GM23248 (cell line): ENCODE data around the gene DNAH8. TPM values are rescaled to one million over a fixed set of nuclear protein-coding genes. Genes with fewer than 3 reads are reported as not detected.

Experiments
- DNase-seq: peaks from one replicate; pipeline ENCODE4 v3.0.0-alpha.2; 2015
- H2AFZ ChIP-seq: fragments of 200-600 bp; sonication (generic); 2 replicates; pipeline ENCODE4 v1.6.1; 2016; ENCODE audit warnings: antibody characterized with exemption
- H3F3A ChIP-seq: fragments of 200-600 bp; sonication (generic); 2 replicates; pipeline ENCODE4 v1.6.1; 2016; ENCODE audit warnings: mild to moderate bottlenecking, antibody characterized with exemption, mixed run types; ENCODE audit not compliant: insufficient read depth
- H3K27ac ChIP-seq: fragments of 200-600 bp; sonication (generic); 2 replicates; pipeline ENCODE4 v1.5.1; 2016; ENCODE audit warnings: mild to moderate bottlenecking
- H3K27me3 ChIP-seq: fragments of 200-600 bp; sonication (generic); replicated peaks from 2 replicates; pipeline ENCODE4 v1.6.1; 2016; ENCODE audit warnings: mild to moderate bottlenecking; ENCODE audit not compliant: insufficient read depth
- H3K36me3 ChIP-seq: fragments of 200-600 bp; sonication (generic); 2 replicates; pipeline ENCODE4 v1.6.1; 2016; ENCODE audit warnings: low read depth, mild to moderate bottlenecking
- H3K4me1 ChIP-seq: fragments of 200-600 bp; sonication (generic); 2 replicates; pipeline ENCODE4 v1.6.1; 2016; ENCODE audit warnings: mild to moderate bottlenecking; ENCODE audit not compliant: insufficient read depth
- H3K4me2 ChIP-seq: fragments of 200-600 bp; sonication (generic); one replicate; pipeline ENCODE4 v1.6.1; 2016; ENCODE audit warnings: mild to moderate bottlenecking; ENCODE audit not compliant: unreplicated experiment
- H3K4me3 ChIP-seq: fragments of 200-600 bp; sonication (generic); 2 replicates; pipeline ENCODE4 v1.5.1; 2016; ENCODE audit warnings: mild to moderate bottlenecking
- H3K79me2 ChIP-seq: fragments of 200-600 bp; sonication (generic); 2 replicates; pipeline ENCODE4 v1.6.1; 2016; ENCODE audit warnings: mild to moderate bottlenecking; ENCODE audit not compliant: insufficient read depth
- H3K9ac ChIP-seq: fragments of 200-600 bp; sonication (generic); 2 replicates; pipeline ENCODE4 v1.6.1; 2016; ENCODE audit warnings: mild to moderate bottlenecking
- H3K9me2 ChIP-seq: fragments of 200-600 bp; sonication (generic); 2 replicates; pipeline ENCODE4 v1.6.1; 2016; ENCODE audit warnings: mixed run types, mild to moderate bottlenecking, moderate library complexity; ENCODE audit not compliant: insufficient read depth
- H3K9me3 ChIP-seq: fragments of 200-600 bp; sonication (generic); one replicate; pipeline ENCODE4 v1.6.1; 2017; ENCODE audit warnings: low read depth
- H4K20me1 ChIP-seq: fragments of 200-600 bp; sonication (generic); 2 replicates; pipeline ENCODE4 v1.6.0; 2016; ENCODE audit not compliant: insufficient read depth
- EZH2 ChIP-seq: fragments of 200-600 bp; sonication (generic); IDR thresholded peaks from 2 replicates; pipeline ENCODE4 v1.6.1; 2018; ENCODE audit warnings: antibody characterized with exemption, mild to moderate bottlenecking; ENCODE audit not compliant: insufficient read depth, poor library complexity, severe bottlenecking
- EZH2phosphoT487 ChIP-seq: fragments of 200-600 bp; sonication (generic); IDR thresholded peaks from 2 replicates; pipeline ENCODE4 v1.6.1; 2018; ENCODE audit warnings: antibody characterized with exemption, moderate library complexity, mild to moderate bottlenecking, low read depth; ENCODE audit not compliant: insufficient read depth
- WGBS, 2 experiments: methylation state at CpG; one replicate each; pipeline ENCODE4 v1.1.6; 2015 to 2017; ENCODE audit warnings: low lambda C conversion rate in 2 of 2, low coverage in 1 of 2; ENCODE audit errors: missing lambda C conversion rate in 2 of 2; 5-methylcytosine and 5-hydroxymethylcytosine counted together
- in situ Hi-C: fragments of 300-500 bp; cut with MboI; formaldehyde crosslinking; loops from 2 replicates; pipeline ENCODE4 v1.15.0; 2020
- polyA plus RNA-seq: library from polyadenylated mRNA; unstranded; fragments of >200 nt; fragmentation: Nextera tagmentation; extraction: Ambion mirVana; gene quantifications from 2 replicates; pipeline ENCODE4 v1.2.1, GENCODE V29; 2016
- total RNA-seq: library from RNA; depleted of rRNA; stranded (reverse); fragments of >200 nt; shearing (Covaris generic); gene quantifications from 2 replicates; pipeline ENCODE4 v1.2.3, GENCODE V29; 2014

DNAH8 gene
- total and polyA plus RNA-seq, 2 experiments from 2014 or later = not detected

GRCh38 chr6:38681850-38682249, 33.3 kb upstream of the DNAH8 start:
- WGBS, 2 experiments = 92 to 94% methylated on average over 2 of the region's 2 CpGs

GRCh38 chr6:38684237-38684636, 30.9 kb upstream of the DNAH8 start:
- no peak for DNase-seq
- Histone ChIP-seq H3K9ac (no peak overlapping the region), H3K79me2 (peaks cover 34% of the 10 kb centered on the region), H3K4me1 (no peaks in the 10 kb centered on the region), H3K36me3 (peaks cover 23% of the 10 kb centered on the region; the same call in 1 of the 2 replicates), H3K27me3 (no peaks in the 10 kb centered on the region), H3K4me3 (no peak overlapping the region), H4K20me1 (no peaks in the 10 kb centered on the region), H3K9me2 (no peaks in the 10 kb centered on the region), H2AFZ (no peak overlapping the region), H3K27ac (no peak overlapping the region), H3K4me2 (no peak overlapping the region), H3F3A (no peaks in the 10 kb centered on the region), H3K9me3 (no peaks in the 10 kb centered on the region)
- in situ Hi-C loops = no loop called here
- TF ChIP-seq EZH2 (no peak), EZH2phosphoT487 (no peak)
- 100% methylated on average over 1 of the region's 1 CpG for WGBS, 2 experiments

More at GRCh38 chr6:38681850-38682249, 33.3 kb upstream of the DNAH8 start:
- H3K27me3 ChIP-seq = no peaks in the 10 kb centered on the region
- in situ Hi-C loops = no loop called here
- H3K4me3 ChIP-seq = no peak overlapping the region
- no peak overlapping the region for H3K27ac ChIP-seq
- DNase-seq = no peak
- H3K9me3 ChIP-seq = no peaks in the 10 kb centered on the region
- no peak for TF ChIP-seq EZH2phosphoT487
- no peak for TF ChIP-seq EZH2
- peaks cover 14% of the 10 kb centered on the region; the same call in 1 of the 2 replicates for H3K79me2 ChIP-seq
- H3K36me3 ChIP-seq = peaks cover 27% of the 10 kb centered on the region; the same call in 1 of the 2 replicates
- H2AFZ ChIP-seq = no peak overlapping the region
- no peak overlapping the region for H3K9ac ChIP-seq
- no peaks in the 10 kb centered on the region for H3K9me2 ChIP-seq
- H4K20me1 ChIP-seq = no peaks in the 10 kb centered on the region
- H3F3A ChIP-seq = no peaks in the 10 kb centered on the region
- no peaks in the 10 kb centered on the region for H3K4me1 ChIP-seq
- H3K4me2 ChIP-seq = no peak overlapping the region

GRCh38 chr6:38684904-38685303, 30.2 kb upstream of the DNAH8 start:
- in situ Hi-C loops = no loop called here
- WGBS, 2 experiments = 97 to 99% methylated on average over 3 of the region's 3 CpGs
- no peak overlapping the region for H3K27ac ChIP-seq

GRCh38 chr6:38686270-38687042, 28.7 kb upstream of the DNAH8 start:
- H3K36me3 ChIP-seq = peaks cover 18% of the 10 kb centered on the region; the same call in 1 of the 2 replicates
- no peaks in the 10 kb centered on the region for H3K9me3 ChIP-seq
- no peak overlapping the region for H3K4me2 ChIP-seq
- H3K9ac ChIP-seq = no peak overlapping the region
- no peak overlapping the region for H2AFZ ChIP-seq
- H3K79me2 ChIP-seq = peaks cover 56% of the 10 kb centered on the region
- 91 to 96% methylated on average over 4 of the region's 4 CpGs for WGBS, 2 experiments
- H3K4me1 ChIP-seq = no peaks in the 10 kb centered on the region
- no peaks in the 10 kb centered on the region for H3K9me2 ChIP-seq
- TF ChIP-seq EZH2 (no peak), EZH2phosphoT487 (no peak)
- DNase-seq = no peak
- H4K20me1 ChIP-seq = no peaks in the 10 kb centered on the region
- no peaks in the 10 kb centered on the region for H3K27me3 ChIP-seq
- H3K4me3 ChIP-seq = no peak overlapping the region
- H3F3A ChIP-seq = no peaks in the 10 kb centered on the region
- no peak overlapping the region for H3K27ac ChIP-seq
- in situ Hi-C loops = no loop called here

More at GRCh38 chr6:38684904-38685303, 30.2 kb upstream of the DNAH8 start:
- Histone ChIP-seq H3F3A (no peaks in the 10 kb centered on the region), H3K79me2 (peaks cover 41% of the 10 kb centered on the region), H3K27me3 (no peaks in the 10 kb centered on the region), H3K4me1 (no peaks in the 10 kb centered on the region), H3K9ac (no peak overlapping the region), H4K20me1 (no peaks in the 10 kb centered on the region), H3K9me3 (no peaks in the 10 kb centered on the region), H3K4me2 (no peak overlapping the region), H3K4me3 (no peak overlapping the region), H3K36me3 (peaks cover 20% of the 10 kb centered on the region; the same call in 1 of the 2 replicates), H2AFZ (no peak overlapping the region), H3K9me2 (no peaks in the 10 kb centered on the region)
- DNase-seq = no peak
- TF ChIP-seq EZH2phosphoT487 = no peak
- no peak for TF ChIP-seq EZH2
